Activated gamma-delta T cell (primary cell): ENCODE measurements around the gene THPO.
A peak's percentile ranks its signal among the peaks of the same experiment; 100 is the strongest.

Experiments used
- DNase-seq: peaks from one replicate; lab custom pipeline; 2025; lab: John Stamatoyannopoulos, UW

THPO gene

GRCh38 chr3:184362668-184363546 lies 15.1 kb downstream of the THPO start:
- DNase-seq, result peak; percentile 86

GRCh38 chr3:184361932-184362667 lies 15.9 kb downstream of the THPO start:
- no peak for DNase-seq

DNA sequence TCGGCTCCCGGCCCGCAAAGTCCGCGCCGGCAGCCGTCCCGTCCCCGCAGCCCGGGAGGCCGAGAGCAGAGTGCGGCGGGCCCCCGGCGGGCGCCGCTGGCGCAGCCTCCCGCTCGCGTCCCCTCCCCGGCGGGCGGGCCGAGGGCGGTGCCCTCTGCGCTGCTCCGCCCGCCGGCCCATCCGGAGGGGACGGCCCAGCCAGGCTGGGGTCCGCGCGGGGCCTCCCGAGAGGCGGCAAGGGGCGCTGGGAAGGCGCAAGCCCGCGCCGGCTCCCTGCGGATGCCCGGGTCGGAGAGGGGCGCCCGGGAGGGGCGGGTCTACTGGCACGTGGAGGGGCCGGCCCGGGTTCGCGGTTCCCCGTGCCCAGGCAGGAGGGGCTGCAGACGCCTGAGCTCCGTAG lies 16.5 kb downstream of the THPO start, which contains the start of the genes CLCN2 and POLR2H:
Gene CLCN2, minus strand, starts transcription at position 74 of the 400 bp plus-strand sequence. CDS start 126 bp downstream, outside the sequence.
Gene POLR2H, plus strand, starts transcription at position 179 of the 400 bp plus-strand sequence. CDS start 1,783 bp downstream, outside the sequence.
- DNase-seq, result peak; percentile 34

DNA sequence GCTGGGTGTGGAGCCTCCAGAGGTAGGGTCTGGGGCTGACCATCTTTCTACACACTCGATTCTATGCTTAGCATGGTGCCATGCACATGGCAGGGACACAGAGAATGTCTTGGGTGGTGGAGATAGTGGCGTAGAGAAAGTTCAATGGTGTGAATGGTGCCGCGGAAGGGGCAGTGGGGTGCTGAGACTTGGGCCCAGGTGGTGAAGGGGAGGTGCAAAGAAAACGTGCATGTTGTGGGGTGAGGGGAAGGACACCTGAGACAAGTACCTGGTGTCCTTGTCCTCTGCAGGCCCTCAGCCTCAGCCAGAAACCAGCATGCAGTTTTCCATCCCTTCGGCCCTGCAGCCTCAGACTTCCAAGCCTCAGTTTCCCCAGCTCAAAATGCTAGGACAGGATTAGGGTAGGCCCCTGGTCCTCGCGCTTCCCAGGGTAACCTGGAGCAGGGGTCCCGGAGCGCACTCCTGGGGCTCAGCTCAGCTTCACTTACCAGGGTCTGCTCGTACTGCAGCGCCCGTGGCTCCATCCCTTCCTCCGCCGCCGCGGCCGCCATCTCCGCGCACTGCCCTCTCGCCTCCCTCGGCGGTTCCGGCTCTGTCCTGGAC lies 17.0 kb downstream of the THPO start:
- no peak for DNase-seq

DNA sequence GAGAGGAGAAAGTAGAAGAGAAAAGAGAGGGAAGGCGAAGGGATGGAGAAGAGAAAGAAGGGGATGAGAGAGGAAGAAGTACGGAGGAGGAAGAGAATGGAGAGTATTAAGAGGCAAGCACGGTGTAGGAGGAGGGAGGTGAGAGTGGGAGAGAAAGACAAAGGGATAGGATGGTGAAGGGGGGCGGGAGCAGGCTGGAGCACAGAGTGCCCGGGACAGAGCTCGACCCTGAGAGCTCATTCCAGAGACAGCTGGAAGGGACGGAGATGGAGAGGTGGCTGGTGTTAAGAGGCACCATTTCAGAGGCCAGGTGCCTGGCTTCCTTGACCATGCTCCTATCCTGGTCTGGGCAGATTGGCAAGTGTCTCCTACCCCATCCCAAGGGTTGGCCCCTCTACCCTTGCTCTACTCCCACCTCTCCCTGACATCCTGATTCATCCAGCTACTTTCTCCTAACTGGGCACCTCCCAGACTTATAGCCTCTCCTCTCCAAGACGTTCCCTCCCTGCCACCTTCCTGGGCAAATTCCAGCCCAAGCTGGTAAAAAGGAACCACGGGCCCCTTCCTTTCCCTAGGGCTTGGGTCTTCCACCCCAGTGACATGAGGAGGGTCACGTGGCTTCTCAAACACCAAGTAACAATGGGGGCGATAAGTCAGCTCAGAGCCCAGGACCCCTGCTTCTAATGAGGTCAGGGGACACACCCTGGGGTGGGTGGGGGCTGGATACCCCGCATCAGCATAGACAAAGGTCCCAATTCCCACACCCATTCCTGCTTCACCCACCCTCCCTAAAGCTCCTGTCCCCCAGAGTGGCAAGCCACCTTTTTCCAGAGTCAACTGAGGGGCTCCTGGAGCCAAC lies 17.7 kb downstream of the THPO start:
- no peak for DNase-seq

GRCh38 chr3:184359610-184360009 lies 18.4 kb downstream of the THPO start:
- DNase-seq, result no peak

- no peak for DNase-seq
These were observed 19.1 kb downstream of the THPO start for GRCh38 chr3:184358921-184359350.

- no peak for DNase-seq
These were observed 19.8 kb downstream of the THPO start for GRCh38 chr3:184358124-184358767.

DNA sequence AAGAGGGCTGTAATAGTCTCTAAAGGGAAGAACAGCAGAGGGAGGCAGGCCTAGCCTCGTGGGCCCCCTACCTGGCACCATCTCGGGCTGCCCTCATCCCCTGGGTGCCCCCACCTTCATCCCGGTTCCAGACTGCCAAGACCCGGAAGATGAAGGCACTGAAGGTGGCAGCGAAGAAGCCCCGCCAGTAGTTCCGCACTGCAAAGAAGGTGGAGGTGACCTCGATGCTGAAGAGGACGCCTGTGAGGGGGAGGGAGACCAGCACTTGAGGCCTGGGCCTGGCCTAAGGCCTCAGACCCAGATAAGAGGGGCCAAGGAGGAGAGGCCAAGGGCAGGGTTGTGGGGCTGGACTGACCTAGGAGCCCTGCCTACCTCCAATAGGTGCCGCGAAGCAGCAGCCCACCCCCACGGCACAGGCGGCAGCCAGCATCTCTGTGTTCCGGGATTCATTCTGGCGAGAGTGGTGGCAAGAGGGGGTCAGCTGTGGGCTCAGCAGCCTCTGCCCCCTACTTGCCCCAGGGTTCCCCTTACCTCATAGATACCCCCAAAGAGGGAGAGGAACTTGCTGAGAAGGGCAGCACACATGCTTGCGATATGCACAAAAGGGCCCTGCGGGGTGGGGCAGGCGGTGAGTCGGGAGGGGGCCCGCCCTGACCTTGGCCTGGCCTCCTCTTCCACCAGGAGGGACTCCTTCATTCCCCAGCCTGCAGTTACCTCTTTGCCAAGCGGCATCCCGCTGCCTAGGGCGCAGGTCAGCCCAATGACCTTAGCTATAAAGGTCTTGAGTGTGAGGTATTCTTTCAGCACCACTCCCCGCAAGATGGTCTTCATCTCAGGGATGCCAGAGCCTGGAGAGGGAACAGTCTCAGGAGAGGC lies 20.5 kb downstream of the THPO start:
- no peak for DNase-seq

DNA sequence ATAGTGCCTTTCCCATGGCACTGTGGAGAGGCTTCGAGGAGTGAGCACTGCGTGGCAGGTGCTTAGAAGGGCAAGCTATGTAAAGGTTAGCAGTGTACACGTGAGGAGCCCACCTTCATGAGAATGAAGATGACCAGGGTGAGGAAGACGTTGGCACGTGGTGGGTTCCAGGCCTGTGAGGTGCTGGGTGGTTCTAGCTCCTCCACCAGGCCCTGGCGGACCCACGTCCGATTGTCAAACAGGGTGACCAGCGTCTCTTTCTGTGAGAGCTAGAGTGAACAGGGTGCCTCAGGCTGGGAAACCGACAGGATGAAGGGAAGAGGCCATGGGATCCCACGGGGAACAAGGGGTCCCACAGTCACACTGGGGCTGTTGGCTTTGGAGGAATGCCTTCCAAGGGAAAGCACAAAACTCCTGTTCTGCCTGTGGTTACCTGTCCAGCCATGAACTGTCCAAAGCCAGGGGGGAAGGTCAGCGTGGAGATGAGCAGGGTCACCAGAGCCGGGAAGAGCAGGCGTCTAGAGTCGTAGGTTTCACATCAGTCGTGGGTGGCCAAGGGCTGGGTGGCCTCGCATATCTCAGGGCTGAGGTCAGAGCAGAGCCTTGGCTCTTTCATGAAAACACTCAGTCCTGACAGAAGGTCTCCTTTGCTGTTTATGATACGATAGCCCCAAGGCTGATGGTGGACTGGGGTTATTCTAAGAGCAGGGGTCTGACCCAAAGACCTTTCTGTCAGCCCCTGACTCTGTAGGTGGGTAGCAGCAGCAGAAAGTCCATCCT lies 22.6 kb downstream of the THPO start:
- DNase-seq, result no peak

DNA sequence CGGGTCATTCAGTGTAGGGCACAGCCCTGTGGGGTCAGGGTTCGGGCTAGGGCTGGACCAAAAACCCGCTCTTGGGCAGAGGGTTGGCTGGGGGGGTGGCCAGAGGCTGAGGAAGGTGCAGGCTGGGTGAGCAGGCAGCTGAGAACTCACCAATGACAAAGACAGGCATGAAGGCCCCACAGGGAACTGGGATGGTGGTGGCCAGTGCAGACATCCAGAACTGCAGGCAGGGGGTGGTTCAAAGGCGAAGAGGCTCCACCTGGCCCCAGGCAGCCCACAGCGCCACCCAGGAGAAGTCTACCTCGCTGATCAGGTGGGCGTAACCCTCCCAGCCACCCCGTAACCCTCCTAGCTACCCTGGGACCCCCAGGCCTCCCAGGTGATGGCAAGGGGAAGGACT lies 23.3 kb downstream of the THPO start:
- no peak for DNase-seq

- DNase-seq, result no peak
These were observed 23.8 kb downstream of the THPO start for GRCh38 chr3:184354121-184354728.

- DNase-seq, result no peak
These were observed 24.5 kb downstream of the THPO start for GRCh38 chr3:184353546-184353941.

GRCh38 chr3:184352897-184353545 lies 25.0 kb downstream of the THPO start:
- no peak for DNase-seq

DNA sequence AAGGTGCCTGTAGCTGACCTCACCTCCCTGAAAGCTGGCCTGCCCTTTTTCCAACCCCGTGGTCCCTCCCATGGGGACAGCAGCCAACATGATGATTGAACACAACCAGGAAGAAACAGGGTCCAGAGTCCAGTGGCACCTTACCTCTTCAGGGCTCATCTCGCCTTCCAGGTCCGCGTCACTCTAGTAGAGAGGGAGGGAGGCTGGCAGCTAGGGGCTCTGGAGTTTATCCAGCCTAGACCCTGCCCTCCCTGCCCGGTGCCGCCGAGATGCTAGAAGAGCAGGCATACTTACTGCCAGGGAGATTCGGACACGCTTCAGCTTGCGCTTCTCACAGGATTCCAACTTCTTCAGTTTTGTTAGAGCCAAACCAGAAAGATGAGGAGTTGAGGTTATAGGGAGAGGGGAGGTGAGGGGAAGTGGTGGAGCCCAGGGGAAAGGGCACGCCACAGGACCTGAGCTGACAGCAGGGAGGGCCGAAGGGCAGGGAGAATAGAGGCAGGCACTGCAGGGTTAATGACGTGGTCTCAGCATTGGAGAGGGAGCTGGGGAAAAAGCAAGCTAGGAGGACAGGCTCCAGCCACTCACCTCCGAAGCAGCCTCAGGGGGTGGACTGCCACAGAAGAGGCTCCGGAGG lies 25.7 kb downstream of the THPO start:
- no peak for DNase-seq

GRCh38 chr3:184351511-184352148 lies 26.4 kb downstream of the THPO start:
- DNase-seq, result no peak

GRCh38 chr3:184350618-184351017 lies 27.4 kb downstream of the THPO start:
- no peak for DNase-seq
